ENCODE measurements around the gene XXYLT1. TPM values are rescaled to one million over a fixed set of nuclear protein-coding genes. Genes with fewer than 3 reads are reported as not detected.

Gene XXYLT1
- total RNA-seq, 2 donors from 2014 or later, result 1.3 to 4.2 TPM

DNA sequence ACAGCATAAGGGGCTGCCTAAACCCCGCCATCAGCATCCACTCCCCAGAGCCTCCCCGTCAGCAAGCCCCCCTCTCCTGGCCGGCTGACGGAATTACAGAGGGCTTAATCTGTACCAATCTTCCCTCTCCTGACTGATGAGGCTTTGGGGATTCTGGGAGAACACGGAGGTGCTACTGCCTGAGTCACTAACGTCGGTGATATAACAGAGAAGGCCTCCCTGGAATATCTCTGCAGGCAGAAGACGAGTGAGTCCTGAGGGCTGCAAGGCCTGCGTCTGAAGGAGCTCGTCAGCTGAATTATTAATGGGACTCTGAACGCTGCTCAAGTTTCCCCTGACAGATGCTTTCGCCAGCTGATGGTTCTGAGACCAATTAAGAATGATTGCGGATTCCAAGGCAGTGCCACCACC lies 147.7 kb downstream of the XXYLT1 start:
- Histone ChIP-seq H3K27me3 (no peaks in the 10 kb centered on the region), H3K9me3 (no peaks in the 10 kb centered on the region), H3K36me3 (replicated peaks in 1 of 2; ENCODE audit: insufficient read depth in 1 of 2, low read depth in 2 of 2) (no peaks in the 10 kb centered on the region), H3K4me3 (no peak overlapping the region), H3K27ac (no peak overlapping the region), H3K4me1 (no peaks in the 10 kb centered on the region)
- ATAC-seq (no peak), DNase-seq (no peak)
- TF ChIP-seq POLR2A (IDR thresholded peaks at IDR 0.05), result no peak
- TF ChIP-seq, protein P1, sequence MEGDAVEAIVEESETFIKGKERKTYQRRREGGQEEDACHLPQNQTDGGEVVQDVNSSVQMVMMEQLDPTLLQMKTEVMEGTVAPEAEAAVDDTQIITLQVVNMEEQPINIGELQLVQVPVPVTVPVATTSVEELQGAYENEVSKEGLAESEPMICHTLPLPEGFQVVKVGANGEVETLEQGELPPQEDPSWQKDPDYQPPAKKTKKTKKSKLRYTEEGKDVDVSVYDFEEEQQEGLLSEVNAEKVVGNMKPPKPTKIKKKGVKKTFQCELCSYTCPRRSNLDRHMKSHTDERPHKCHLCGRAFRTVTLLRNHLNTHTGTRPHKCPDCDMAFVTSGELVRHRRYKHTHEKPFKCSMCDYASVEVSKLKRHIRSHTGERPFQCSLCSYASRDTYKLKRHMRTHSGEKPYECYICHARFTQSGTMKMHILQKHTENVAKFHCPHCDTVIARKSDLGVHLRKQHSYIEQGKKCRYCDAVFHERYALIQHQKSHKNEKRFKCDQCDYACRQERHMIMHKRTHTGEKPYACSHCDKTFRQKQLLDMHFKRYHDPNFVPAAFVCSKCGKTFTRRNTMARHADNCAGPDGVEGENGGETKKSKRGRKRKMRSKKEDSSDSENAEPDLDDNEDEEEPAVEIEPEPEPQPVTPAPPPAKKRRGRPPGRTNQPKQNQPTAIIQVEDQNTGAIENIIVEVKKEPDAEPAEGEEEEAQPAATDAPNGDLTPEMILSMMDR (IDR thresholded peaks at IDR 0.05), result no peak
- intact Hi-C loops (cut with DNase I), result no loop called here
- 81 to 86% methylated on average over 13 of the region's 13 CpGs for WGBS, 2 donors

DNA sequence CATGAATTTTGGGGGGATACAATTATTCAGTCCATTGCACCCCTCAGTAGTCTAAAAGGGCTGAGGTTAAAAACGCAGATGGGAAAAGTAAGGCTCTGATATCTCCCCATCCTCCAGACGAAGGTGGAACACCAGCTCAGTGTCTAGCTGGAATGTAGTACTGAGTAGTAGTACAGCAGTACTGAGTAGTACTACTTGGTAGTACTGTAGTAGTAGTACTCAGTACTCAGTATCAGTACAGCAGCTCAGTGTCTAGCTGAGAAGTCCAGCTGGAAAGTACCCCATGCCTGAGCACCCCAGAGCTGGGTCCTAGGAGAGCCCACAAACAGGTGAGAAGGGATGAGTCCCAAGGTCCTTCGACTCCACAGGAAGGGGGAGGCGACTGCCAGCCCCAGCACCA lies 148.7 kb downstream of the XXYLT1 start:
- Histone ChIP-seq H3K9me3 (no peaks in the 10 kb centered on the region), H3K4me3 (no peak overlapping the region), H3K4me1 (no peaks in the 10 kb centered on the region), H3K27me3 (no peaks in the 10 kb centered on the region), H3K27ac (no peak overlapping the region), H3K36me3 (replicated peaks in 1 of 2; ENCODE audit: insufficient read depth in 1 of 2, low read depth in 2 of 2) (no peaks in the 10 kb centered on the region)
- TF ChIP-seq POLR2A (IDR thresholded peaks at IDR 0.05), result no peak
- TF ChIP-seq, protein P1 (IDR thresholded peaks at IDR 0.05), result no peak
- intact Hi-C loops (cut with DNase I), result no loop called here
- 87 to 93% methylated on average over 4 of the region's 4 CpGs for WGBS, 2 donors
- ATAC-seq (no peak), DNase-seq (no peak)

DNA sequence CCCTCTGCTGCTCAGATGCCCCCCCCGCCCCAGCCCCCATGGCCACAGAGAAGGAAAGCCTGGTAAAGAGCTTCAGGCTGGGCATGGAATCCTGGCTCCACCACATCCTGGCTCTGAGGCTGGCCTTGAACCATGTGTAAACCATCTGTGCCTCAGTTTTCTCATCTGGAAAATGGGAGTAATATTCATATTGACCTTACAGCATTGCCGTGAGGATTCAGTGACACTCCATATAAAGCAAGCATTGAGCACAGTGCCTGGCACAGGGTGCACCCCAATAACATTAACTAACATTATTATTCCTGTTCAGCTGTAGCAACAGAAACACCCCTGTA lies 150.7 kb downstream of the XXYLT1 start:
- DNase-seq, result no peak
- Histone ChIP-seq H3K36me3 (replicated peaks in 1 of 2; ENCODE audit: insufficient read depth in 1 of 2, low read depth in 2 of 2) (no peaks in the 10 kb centered on the region), H3K27ac (no peak overlapping the region), H3K4me1 (no peaks in the 10 kb centered on the region), H3K27me3 (no peaks in the 10 kb centered on the region), H3K4me3 (no peak overlapping the region), H3K9me3 (no peaks in the 10 kb centered on the region)
- intact Hi-C loops (cut with DNase I), result no loop called here
- 90 to 100% methylated on average over 2 of the region's 2 CpGs for WGBS, 2 donors
- ATAC-seq, result no peak
- TF ChIP-seq, protein P1 (IDR thresholded peaks at IDR 0.05), result no peak
- no peak for TF ChIP-seq POLR2A (IDR thresholded peaks at IDR 0.05)

DNA sequence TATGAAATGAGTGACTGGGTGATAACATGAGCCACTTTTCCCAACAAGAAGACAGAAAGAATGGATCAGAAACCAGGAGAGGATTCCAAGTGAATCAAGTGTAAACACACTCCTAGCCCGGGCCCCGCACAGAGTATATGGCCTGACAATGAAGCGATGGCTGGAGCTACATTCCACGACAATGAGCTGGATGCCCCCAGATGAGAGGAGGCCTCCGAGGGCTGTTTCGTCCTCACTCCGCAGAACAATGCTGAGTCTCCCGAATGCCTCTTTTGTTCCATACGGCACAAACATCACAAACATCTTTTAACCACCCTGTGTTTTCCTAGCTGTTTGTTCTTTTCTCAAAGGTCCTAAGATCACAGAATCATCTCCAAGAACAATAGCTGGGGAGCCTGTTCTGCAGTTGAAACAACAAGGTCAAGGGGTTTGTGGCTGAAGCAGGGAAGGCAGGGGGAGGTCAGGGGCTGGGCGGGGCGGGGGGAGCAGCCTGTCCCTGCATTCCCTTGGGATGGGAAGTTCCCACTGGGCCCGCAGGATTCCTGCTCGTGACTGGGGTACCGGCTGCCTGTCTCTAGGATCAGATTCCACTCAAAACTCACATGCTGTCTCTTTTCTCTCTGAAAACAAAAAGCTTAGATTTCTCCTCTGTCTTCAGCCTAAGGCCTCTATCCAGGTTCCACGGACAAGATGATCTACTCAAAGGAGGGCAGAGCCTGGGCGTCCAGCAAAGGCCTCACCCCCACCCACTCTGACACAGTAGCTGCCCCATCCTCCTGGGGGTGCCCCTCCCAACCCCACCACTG lies 151.3 kb downstream of the XXYLT1 start:
- no peak overlapping the region for H3K4me3 ChIP-seq
- DNase-seq (no peak), ATAC-seq (no peak)
- H3K27me3 ChIP-seq, result no peaks in the 10 kb centered on the region
- 79 to 86% methylated on average over 16 of the region's 16 CpGs for WGBS, 2 donors
- intact Hi-C loops (cut with DNase I), result no loop called here
- no peaks in the 10 kb centered on the region for H3K9me3 ChIP-seq
- H3K4me1 ChIP-seq, result no peaks in the 10 kb centered on the region
- H3K27ac ChIP-seq, result no peak overlapping the region
- no peaks in the 10 kb centered on the region for H3K36me3 ChIP-seq (replicated peaks in 1 of 2; ENCODE audit: insufficient read depth in 1 of 2, low read depth in 2 of 2)
- no peak for TF ChIP-seq POLR2A (IDR thresholded peaks at IDR 0.05)
- TF ChIP-seq, protein P1 (IDR thresholded peaks at IDR 0.05), result no peak

DNA sequence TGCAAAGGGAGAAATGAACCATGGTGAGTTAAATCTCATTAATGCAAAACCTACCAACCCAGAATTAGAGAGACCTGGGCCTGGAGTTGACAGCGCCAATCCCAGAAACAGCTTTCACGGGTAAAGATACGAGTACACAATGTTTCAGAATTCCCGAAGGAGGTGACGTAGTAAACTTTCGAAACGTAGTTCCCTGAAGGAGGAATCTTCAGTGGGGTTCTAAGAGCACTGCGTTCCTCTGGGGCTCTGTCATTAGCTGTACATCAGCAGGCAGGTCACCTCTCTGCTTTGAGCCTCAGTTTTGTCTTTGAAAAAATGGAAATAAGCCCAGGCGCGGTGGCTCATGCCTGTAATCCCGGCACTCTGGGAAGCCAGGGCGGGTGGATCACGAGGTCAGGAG lies 152.3 kb downstream of the XXYLT1 start:
- H3K27me3 ChIP-seq, result no peaks in the 10 kb centered on the region
- H3K9me3 ChIP-seq, result no peaks in the 10 kb centered on the region
- DNase-seq (no peak), ATAC-seq (no peak)
- no peak overlapping the region for H3K27ac ChIP-seq
- no peak for TF ChIP-seq POLR2A (IDR thresholded peaks at IDR 0.05)
- TF ChIP-seq, protein P1 (IDR thresholded peaks at IDR 0.05), result no peak
- intact Hi-C loops (cut with DNase I), result no loop called here
- no peak overlapping the region for H3K4me3 ChIP-seq
- no peaks in the 10 kb centered on the region for H3K4me1 ChIP-seq
- no peaks in the 10 kb centered on the region for H3K36me3 ChIP-seq (replicated peaks in 1 of 2; ENCODE audit: insufficient read depth in 1 of 2, low read depth in 2 of 2)
- WGBS, 2 donors, result 79 to 83% methylated on average over 13 of the region's 13 CpGs
